ENCODE data around the gene DLK2.
"Not testable (repeated sequence)": the region's sequence is repeated elsewhere in the genome, so short reads cannot be mapped to it uniquely, and the experiment has no call there.

Gene DLK2

DNA sequence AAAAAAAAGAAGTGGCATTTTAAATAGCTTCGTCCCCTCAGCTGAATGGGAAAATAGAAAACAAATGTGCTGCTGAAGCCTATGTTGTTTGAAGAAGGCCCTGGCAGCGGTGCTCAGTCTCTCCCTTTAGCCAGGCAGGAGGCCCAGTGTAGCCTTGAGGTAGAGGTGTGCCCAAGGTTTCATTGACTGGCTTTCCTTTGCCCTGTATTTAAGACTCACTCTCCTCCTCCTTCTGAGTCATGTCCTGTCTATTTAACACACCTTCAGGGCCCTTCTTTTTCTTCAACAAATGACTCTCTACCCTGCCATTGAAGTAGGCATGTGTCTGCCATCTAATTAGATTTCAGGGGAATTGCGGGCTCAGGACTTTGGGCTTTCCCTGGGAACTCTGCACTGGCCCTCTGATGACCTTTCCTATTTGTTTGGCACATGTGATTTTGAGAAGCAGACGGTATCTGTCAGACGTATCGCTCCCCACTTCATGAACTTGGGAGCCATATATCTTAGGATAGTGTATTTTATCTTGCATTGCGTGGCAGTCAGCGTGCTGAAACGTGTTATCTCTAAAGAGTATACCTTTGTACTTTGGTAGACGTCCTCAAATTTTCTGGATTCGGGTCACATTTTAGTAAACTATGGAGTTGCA lies 26.4 kb upstream of the DLK2 start:
- no peak for DNase-seq (ENCODE audit: low read depth in 2 of 2)

DNA sequence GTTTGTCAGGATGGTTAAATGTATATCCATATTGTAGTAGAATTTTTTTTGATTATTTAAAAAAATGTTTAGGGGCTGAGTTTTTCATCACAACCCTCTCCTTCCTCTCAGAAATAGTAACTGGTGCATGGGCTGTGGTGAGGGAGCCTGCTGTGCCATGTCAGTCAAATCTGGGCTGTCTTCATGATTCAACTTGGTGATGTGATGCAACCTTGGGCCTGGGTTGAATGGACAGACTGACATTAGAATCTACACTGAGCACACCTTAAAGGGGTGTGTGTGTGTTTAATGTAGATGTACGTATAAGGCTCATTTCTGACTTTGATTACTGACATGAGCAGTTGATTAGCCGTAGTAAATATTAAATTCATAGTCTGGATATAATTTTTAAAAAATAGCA lies 25.7 kb upstream of the DLK2 start:
- no peak for DNase-seq (ENCODE audit: low read depth in 2 of 2)

DNA sequence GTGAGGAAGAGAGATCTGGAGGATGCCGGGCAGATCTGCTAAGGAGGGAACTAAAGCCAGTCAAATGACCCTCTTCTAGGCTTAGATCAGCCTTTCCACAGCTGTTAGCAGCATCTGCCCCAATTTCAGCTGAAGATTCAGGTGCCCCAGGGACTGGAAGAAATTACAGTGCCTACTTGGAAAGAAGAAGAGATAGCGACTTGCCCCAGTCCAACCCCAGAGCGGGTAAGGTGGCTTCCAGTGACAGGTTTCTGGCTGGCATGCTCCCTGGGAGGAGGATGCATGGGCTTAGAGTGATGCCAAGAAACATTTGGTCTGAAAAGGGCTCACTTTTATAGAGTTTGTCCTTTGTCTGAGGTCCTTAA lies 22.6 kb upstream of the DLK2 start:
- DNase-seq (ENCODE audit: low read depth in 2 of 2), result no peak

GRCh38 chr6:43477235-43478007 lies 22.1 kb upstream of the DLK2 start, which contains the start of gene TJAP1:
TJAP1 (plus strand) TSS chr6:43477570; CDS start chr6:43499002, 21,432 bp downstream.
- DNase-seq (ENCODE audit: low read depth in 2 of 2), result peak; percentile 55 to 57

GRCh38 chr6:43476746-43477145 lies 21.4 kb upstream of the DLK2 start:
- no peak for DNase-seq (ENCODE audit: low read depth in 2 of 2)

GRCh38 chr6:43475516-43475915 lies 20.2 kb upstream of the DLK2 start:
- no peak for DNase-seq (ENCODE audit: low read depth in 2 of 2)

DNA sequence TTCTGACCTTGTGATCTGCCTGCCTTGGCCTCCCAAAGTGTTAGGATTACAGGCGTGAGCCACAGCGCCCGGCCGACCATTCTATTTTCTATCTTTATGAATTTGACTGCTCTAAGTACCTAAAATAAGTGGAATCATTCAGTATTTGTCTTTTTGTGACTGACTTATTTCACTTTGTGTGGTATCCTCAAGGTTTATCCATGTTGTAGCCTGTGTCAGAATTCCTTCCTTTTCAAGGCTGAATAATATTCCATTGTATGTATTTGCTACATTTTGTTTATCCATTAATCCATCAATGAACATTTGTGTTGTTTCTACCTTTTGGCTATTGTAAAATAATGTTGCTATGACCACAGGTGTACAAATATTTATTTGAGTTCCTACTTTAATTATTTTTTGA lies 17.2 kb upstream of the DLK2 start:
- no peak for DNase-seq (ENCODE audit: low read depth in 2 of 2)

GRCh38 chr6:43471399-43471798 lies 16.1 kb upstream of the DLK2 start:
- no peak for DNase-seq (ENCODE audit: low read depth in 2 of 2)

DNA sequence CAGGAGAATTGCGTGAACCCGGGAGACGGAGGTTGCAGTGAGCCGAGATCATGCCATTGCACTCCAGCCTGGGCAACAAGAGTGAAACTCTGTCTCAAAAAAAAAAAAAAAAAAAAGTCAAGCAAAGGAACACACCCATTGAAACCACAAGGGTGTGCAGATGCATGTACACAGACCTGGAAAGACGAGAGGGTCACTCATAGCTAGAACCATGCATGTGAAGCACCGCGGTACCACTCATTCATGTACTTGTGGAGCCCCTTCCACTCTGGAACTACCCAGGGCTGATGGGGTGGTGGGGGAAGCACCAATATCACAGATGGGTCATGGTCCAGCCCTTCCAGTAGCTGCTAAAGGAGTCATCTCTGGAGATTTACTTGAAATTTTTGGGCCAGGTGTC lies 14.6 kb upstream of the DLK2 start:
- DNase-seq (ENCODE audit: low read depth in 2 of 2), result no peak

- no peak for DNase-seq (ENCODE audit: low read depth in 2 of 2)
These were observed 13.7 kb upstream of the DLK2 start for GRCh38 chr6:43468748-43469681.

DNA sequence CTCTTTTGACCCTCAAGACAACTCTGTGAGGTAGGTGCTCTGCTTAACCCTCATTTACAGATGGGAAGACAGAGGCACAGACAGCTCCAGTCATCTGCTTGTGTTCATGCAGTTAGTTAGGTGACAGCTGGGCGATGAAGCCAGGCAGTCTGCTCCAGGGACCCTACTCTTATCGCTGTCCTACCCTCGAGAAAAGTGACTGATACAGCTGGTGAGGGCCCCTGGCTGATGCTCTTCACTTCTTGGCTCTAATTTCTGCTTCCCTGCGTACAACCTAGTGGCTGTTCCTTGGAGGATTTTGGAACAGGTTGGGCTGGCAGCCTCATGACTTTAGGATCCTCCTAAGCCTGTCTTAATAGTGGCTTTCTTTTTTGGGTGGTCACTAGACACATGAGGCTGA lies 12.9 kb upstream of the DLK2 start:
- DNase-seq (ENCODE audit: low read depth in 2 of 2), result no peak

GRCh38 chr6:43467752-43468151 lies 12.4 kb upstream of the DLK2 start:
- no peak for DNase-seq (ENCODE audit: low read depth in 2 of 2)

DNA sequence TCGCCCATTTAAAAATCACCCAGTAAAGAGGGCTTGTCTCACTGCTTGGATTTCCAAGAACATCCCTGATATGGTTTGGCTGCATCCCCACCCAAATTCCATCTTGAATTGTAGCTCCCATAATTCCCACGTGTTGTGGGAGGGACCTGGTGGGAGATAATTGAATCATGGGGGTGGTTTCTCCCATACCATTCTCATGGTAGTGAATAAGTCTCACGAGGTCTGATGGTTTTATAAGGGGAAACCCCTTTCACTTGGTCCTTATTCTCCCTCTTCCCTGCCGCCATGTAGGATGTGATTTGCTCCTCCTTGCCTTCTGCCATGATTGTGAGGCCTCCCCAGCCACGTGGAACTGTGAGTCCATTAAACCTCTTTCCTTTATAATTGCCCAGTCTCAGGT lies 11.9 kb upstream of the DLK2 start:
- not testable (repeated sequence) for DNase-seq (ENCODE audit: low read depth in 2 of 2)

DNA sequence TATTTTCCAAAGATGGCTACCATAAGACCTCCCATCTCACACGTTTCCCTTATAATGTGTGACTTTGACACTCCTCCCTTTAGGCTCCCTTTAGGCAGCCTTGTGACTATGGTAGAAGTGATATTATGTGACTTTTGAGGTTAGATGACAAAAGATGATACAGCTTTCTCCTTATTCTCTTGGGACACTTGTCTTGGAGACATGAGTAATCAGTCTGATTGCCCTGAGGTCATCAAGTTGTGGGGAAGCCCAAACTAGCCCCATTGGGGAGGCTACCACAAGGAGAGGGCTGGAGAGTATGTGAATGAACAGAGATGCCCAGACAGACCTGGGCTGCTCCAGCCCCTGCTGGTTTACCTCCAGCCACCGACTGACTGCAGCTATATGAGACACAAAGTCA lies 10.6 kb upstream of the DLK2 start:
- no peak for DNase-seq (ENCODE audit: low read depth in 2 of 2)

DNA sequence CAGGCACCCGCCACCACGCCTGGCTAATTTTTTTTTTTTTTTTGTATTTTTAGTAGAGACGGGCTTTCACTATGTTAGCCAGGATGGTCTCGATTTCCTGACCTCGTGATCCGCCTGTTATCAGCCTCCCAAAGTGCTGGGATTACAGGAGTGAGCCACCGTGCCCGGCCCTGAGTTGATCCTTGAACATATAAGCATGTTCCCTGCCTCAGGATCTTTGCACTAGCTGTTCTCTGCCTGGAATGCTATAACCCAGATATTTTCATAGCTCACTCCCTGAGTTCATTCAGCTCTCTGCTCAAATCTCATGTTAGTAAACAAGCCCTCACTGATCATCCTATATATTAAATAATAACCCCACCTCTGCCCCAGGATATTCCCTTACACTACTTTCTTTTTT lies 9.0 kb upstream of the DLK2 start:
- DNase-seq (ENCODE audit: low read depth in 2 of 2), result no peak

DNA sequence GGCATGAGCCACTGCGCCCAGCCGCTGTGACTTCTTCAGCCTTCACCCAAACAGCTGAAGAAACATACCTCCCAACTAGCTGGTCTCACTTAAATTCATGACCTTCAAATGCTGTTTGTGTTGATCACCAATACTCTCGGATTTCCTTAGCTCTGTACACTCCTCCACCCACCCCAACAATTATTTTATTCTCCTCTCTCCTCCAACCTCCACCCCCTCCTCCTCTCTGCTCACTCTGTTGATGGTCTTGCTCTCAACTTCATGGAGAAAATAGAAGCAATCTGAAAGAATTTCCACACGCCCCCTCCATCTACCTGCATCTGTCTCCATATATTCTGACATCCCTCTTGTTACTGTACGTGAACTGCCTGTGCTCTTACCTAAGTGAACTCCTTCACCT lies 6.6 kb upstream of the DLK2 start:
- DNase-seq (ENCODE audit: low read depth in 2 of 2), result no peak

DNA sequence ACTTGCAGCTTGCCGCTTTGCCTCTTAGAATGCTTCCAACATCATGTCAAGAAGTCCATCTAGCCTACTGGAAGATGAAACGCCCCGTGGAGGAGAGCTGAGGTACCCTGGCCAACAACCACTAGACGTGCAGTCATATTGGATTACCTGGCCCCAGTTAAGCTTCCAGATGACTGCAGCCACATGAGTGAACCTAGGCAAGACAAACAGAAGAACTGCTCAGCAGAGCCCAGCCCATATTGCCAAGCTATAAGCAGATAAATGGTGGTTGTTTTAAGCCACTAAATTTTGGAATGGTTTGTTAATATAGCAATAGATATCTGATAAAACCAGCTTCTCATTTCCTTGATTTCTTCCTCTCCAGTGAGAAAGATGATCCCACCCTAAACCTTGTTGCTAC lies 4.7 kb upstream of the DLK2 start:
- DNase-seq (ENCODE audit: low read depth in 2 of 2), result no peak

DNA sequence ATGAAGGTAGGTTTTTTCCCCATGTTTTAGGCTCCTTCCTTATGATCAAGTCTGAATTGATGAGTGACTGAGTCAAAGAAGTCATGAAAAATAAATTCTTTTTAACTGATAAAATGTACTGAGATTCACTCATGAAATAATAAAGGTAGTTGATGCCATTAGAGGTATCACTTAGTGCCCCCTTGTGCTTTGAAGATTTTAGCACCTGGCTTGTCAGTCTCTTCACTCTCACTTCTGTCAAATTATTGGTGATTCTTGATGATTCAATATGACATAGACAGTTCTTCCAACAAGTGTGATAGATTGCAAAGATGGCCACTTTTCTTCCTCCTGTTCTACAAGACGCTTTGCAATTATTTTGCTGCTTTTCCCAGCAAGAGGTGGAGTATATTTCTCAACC lies 4.2 kb upstream of the DLK2 start:
- no peak for DNase-seq (ENCODE audit: low read depth in 2 of 2)

GRCh38 chr6:43458154-43458553 lies 2.8 kb upstream of the DLK2 start:
- not testable (repeated sequence) for DNase-seq (ENCODE audit: low read depth in 2 of 2)

- no peak for DNase-seq (ENCODE audit: low read depth in 2 of 2)
These were observed 2.3 kb upstream of the DLK2 start for GRCh38 chr6:43457643-43458042.

- peak in 1 of 2 experiments; percentile 20 for DNase-seq (ENCODE audit: low read depth in 2 of 2)
These were observed 435 bp downstream of the DLK2 start for GRCh38 chr6:43454696-43455530.

DNA sequence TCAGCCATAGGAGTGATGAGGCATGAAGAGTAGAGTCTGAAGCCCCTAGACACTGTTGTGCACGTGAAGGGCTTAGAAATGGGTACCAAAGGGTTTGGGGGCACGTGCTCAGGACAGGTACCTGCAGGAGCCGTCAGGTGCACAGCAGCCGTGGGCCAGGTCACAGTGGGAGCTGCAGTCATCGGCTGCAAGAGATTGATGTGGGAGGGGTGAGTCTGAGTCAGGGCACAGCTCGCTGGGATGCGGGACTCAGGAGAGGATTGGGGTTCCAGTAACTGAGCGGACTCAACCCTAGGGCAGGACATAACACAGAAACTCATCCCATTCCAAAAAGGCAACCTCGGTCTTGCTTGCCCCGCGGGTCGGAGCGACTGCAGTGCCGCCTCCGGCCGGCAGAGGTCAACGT lies 1.1 kb downstream of the DLK2 start:
- DNase-seq (ENCODE audit: low read depth in 2 of 2), result no peak
